Measurements from ENCODE around the gene GSTP1. TPM values are rescaled to one million over a fixed set of nuclear protein-coding genes. Genes with fewer than 3 reads are reported as not detected.
"Not testable (repeated sequence)": the region's sequence is repeated elsewhere in the genome, so short reads cannot be mapped to it uniquely, and the experiment has no call there.

The GSTP1 gene
- total and polyA plus RNA-seq, 2 experiments from 2014 or later = 1,040 to 1,982 TPM

DNA sequence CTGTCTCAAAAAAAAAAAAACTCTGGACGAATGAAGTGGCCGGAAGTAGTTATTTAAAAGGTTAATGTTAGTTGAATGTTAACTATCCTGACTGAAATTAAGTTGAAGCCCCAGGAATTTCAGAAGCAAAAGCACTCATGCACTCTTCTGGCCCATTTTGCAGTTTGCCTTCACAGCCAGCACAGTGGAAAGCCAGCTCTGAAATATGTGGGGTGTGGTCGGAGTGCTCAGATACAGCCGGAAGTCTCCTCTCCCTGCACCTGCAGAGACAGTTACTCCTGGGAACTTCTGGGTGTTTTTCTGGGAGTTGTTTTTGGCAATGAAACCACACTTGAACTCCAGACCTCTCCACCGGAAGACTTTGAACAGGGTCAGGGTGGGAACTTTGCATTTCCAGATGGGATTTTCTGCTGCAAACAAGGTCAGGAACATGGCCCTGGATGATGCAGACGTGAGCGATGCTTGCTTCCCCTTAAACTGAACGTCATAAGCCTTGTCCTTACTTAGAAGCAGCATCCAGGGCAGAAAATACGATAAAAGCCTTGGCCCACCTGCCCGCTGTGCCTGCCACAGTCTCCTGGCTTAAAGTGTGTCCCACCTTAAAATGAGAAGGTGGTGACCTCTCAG, 38.9 kb upstream of the GSTP1 start:
- H3K36me3 ChIP-seq (replicated peaks; ENCODE audit: insufficient read depth, low read depth) = no peaks in the 10 kb centered on the region
- no peaks in the 10 kb centered on the region for H3K79me2 ChIP-seq
- no peak for DNase-seq (ENCODE audit: low spot score)
- H3K9me2 ChIP-seq (replicated peaks; ENCODE audit: insufficient read depth) = no peaks in the 10 kb centered on the region
- no peak overlapping the region for H3K4me3 ChIP-seq
- H3K27me3 ChIP-seq = no peaks in the 10 kb centered on the region
- no peaks in the 10 kb centered on the region for H3K9me3 ChIP-seq (ENCODE audit: low read depth)
- H3K4me2 ChIP-seq = no peak overlapping the region
- H3K27ac ChIP-seq = no peak overlapping the region
- WGBS (ENCODE audit: low lambda C conversion rate, missing lambda C conversion rate) = 87% methylated on average over 10 of the region's 10 CpGs
- H3K4me1 ChIP-seq (ENCODE audit: insufficient read depth) = no peaks in the 10 kb centered on the region
- TF ChIP-seq, protein P1, sequence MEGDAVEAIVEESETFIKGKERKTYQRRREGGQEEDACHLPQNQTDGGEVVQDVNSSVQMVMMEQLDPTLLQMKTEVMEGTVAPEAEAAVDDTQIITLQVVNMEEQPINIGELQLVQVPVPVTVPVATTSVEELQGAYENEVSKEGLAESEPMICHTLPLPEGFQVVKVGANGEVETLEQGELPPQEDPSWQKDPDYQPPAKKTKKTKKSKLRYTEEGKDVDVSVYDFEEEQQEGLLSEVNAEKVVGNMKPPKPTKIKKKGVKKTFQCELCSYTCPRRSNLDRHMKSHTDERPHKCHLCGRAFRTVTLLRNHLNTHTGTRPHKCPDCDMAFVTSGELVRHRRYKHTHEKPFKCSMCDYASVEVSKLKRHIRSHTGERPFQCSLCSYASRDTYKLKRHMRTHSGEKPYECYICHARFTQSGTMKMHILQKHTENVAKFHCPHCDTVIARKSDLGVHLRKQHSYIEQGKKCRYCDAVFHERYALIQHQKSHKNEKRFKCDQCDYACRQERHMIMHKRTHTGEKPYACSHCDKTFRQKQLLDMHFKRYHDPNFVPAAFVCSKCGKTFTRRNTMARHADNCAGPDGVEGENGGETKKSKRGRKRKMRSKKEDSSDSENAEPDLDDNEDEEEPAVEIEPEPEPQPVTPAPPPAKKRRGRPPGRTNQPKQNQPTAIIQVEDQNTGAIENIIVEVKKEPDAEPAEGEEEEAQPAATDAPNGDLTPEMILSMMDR (IDR thresholded peaks at IDR 0.05; ENCODE audit: poor library complexity) = no peak
- TF ChIP-seq EZH2 (IDR thresholded peaks at IDR 0.05; ENCODE audit: borderline replicate concordance) = no peak
- TF ChIP-seq EZH2phosphoT487 (IDR thresholded peaks at IDR 0.05; ENCODE audit: low read depth, severe bottlenecking, unreplicated experiment) = no peak
- H4K20me1 ChIP-seq (ENCODE audit: insufficient read depth, poor library complexity, severe bottlenecking) = no peaks in the 10 kb centered on the region
- no peak overlapping the region for H2AFZ ChIP-seq

DNA sequence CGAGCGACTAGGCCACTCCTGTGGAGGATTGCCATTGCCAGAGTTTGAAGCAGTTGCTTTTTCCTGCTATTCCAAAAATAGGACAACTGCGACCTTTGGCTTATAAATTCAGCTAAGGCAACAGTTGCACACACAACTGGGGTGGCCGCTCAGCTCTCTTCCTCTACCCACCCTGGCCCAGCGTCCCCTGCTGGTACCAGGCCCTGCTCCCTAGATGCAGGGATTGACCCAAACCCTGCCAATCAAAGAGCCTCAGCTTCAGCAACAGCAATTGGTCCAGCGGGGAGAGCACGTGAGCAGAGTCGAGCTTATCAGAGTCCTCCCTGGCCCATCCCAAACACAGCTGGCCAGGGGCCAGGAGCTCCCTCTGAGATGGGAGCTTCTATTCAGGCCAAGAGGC, 38.3 kb upstream of the GSTP1 start:
- Histone ChIP-seq H3K79me2 (no peaks in the 10 kb centered on the region), H3K9me2 (replicated peaks; ENCODE audit: insufficient read depth) (no peaks in the 10 kb centered on the region), H4K20me1 (ENCODE audit: insufficient read depth, poor library complexity, severe bottlenecking) (no peaks in the 10 kb centered on the region), H3K4me3 (no peak overlapping the region), H3K27ac (no peak overlapping the region), H3K36me3 (replicated peaks; ENCODE audit: insufficient read depth, low read depth) (no peaks in the 10 kb centered on the region), H3K4me1 (ENCODE audit: insufficient read depth) (no peaks in the 10 kb centered on the region), H3K9me3 (ENCODE audit: low read depth) (no peaks in the 10 kb centered on the region), H2AFZ (no peak overlapping the region), H3K27me3 (no peaks in the 10 kb centered on the region), H3K4me2 (no peak overlapping the region)
- no peak for DNase-seq (ENCODE audit: low spot score)
- TF ChIP-seq EZH2 (IDR thresholded peaks at IDR 0.05; ENCODE audit: borderline replicate concordance) = no peak
- no peak for TF ChIP-seq EZH2phosphoT487 (IDR thresholded peaks at IDR 0.05; ENCODE audit: low read depth, severe bottlenecking, unreplicated experiment)
- TF ChIP-seq, protein P1 (IDR thresholded peaks at IDR 0.05; ENCODE audit: poor library complexity) = no peak
- 73% methylated on average over 8 of the region's 8 CpGs for WGBS (ENCODE audit: low lambda C conversion rate, missing lambda C conversion rate)

DNA sequence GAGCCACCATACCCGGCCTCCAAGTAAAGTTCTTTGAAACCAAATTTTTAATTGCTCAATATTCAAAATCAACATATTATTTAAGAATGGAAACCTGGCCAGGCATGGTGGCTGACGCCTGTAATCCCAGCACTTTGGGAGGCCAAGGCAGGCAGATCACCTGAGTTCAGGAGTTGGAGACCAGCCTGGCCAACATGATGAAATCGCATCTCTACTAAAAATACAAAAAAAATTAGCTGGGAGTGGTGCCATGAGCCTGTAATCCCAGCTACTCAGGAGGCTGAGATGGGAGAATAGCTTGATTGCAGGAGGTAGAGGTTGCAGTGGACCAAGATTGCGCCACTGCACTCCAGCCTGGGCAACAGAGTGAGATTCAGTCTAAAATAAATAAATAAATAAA, 35.5 kb upstream of the GSTP1 start:
- not testable (repeated sequence) for H3K4me3 ChIP-seq; H3K9me2 ChIP-seq (replicated peaks; ENCODE audit: insufficient read depth); H3K4me2 ChIP-seq; H4K20me1 ChIP-seq (ENCODE audit: insufficient read depth, poor library complexity, severe bottlenecking); H3K9me3 ChIP-seq (ENCODE audit: low read depth); H2AFZ ChIP-seq; H3K79me2 ChIP-seq; H3K27ac ChIP-seq; H3K27me3 ChIP-seq; DNase-seq (ENCODE audit: low spot score); H3K36me3 ChIP-seq (replicated peaks; ENCODE audit: insufficient read depth, low read depth); H3K4me1 ChIP-seq (ENCODE audit: insufficient read depth)
- WGBS (ENCODE audit: low lambda C conversion rate, missing lambda C conversion rate) = 95% methylated on average over 4 of the region's 4 CpGs

DNA sequence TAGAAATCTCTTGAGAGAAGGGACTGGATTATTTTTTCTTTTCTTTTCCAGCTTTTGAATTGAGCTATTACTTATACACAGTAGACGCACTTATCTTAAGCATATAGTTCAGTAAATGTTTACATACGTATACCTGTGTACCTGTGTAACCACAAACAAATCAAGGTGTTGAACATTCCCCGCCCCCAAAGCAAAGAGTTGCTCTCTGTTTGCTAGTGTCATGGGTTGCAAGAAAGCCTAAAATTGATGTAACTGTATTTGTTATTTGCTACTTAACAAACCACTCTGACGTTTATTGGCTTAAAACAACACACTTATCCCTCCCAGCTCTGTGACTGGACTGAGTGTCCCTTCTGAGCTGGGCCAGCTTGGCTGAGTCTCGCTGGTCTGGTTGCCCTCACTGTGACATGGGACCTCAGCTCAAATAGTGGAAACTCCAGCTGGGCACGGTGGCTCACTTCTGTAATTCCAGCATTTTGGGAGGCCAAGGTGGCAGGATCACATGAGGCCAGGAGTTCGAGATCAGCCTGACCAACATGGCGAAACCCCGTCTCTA, 35.0 kb upstream of the GSTP1 start:
- Histone ChIP-seq H3K27ac (no peak overlapping the region), H3K79me2 (no peaks in the 10 kb centered on the region), H3K27me3 (no peaks in the 10 kb centered on the region), H3K4me3 (no peak overlapping the region), H3K9me3 (ENCODE audit: low read depth) (no peaks in the 10 kb centered on the region), H3K36me3 (replicated peaks; ENCODE audit: insufficient read depth, low read depth) (no peaks in the 10 kb centered on the region), H3K9me2 (replicated peaks; ENCODE audit: insufficient read depth) (no peaks in the 10 kb centered on the region), H3K4me2 (no peak overlapping the region), H2AFZ (no peak overlapping the region), H4K20me1 (ENCODE audit: insufficient read depth, poor library complexity, severe bottlenecking) (no peaks in the 10 kb centered on the region), H3K4me1 (ENCODE audit: insufficient read depth) (no peaks in the 10 kb centered on the region)
- WGBS (ENCODE audit: low lambda C conversion rate, missing lambda C conversion rate) = 81% methylated on average over 9 of the region's 9 CpGs
- DNase-seq (ENCODE audit: low spot score) = no peak
- no peak for TF ChIP-seq EZH2phosphoT487 (IDR thresholded peaks at IDR 0.05; ENCODE audit: low read depth, severe bottlenecking, unreplicated experiment)
- TF ChIP-seq EZH2 (IDR thresholded peaks at IDR 0.05; ENCODE audit: borderline replicate concordance) = no peak
- TF ChIP-seq, protein P1 (IDR thresholded peaks at IDR 0.05; ENCODE audit: poor library complexity) = no peak
